ENCODE data around the gene RELT.

- no peak for TF ChIP-seq POLR2A (IDR thresholded peaks at IDR 0.05)
- no peak for TF ChIP-seq CTCF (IDR thresholded peaks at IDR 0.05)
Observed at GRCh38 chr11:73420136-73420535, 43.9 kb downstream of the RELT start.
